ENCODE results near the gene SLC16A9.

Gene SLC16A9

DNA sequence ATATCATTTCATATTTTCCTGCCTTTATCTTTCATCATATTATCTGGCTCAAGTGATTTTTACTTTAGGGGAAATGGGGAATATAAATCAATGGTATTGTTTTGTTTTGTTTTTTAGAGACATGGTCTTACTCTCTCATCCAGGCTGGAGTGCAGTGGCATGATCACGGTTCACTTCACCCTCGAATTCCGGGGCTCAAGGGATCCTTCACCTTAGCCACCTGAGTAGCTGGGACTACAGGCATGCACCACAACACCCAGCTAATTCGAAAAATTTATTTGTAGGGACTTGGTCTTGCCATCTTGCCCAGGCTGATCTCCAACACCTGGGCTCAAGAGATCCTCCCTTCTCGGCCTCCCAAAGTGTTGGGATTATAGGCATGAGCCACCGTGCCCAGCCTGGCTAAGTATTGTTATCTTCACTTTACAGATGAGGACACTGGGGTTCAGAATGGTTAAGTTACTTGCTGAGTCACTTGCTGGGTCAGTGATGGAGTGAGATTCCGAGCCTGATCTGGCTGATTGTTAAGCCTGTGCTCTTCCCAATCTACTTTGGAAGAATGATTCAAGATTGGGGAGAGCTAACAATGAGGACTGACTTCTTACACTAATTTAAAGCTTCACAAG is 3.7 kb upstream of the SLC16A9 start:
- no peak for DNase-seq

DNA sequence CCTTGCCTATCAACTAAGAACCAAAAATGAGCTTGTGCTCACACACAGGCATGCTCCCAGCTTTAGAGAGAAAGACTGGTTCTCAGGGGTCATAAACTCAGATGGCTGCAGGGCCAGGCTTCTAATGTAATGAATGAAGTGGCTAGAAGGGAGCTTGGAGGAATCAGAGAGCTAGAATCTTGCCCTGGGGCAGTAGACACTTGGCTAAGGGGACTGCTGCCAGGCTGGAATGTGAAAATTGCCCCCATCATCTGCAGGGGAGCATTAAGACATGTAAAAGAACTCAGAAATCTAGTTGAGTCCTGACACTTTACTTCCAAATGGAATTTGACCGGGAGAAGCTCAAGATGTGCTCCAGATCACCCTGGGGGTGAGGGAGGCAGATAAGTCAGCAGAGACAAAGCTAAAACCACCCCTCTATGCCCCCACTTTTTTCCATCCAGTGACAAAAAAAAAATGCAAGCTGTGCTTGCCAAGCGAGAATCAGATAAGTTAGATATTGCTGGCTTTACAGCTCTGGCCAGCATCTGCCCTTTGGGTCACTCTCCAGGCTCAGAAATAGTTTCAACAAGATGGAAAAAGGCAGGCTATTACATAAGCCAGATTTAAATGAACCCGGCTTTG is 2.3 kb upstream of the SLC16A9 start:
- no peak for DNase-seq

DNA sequence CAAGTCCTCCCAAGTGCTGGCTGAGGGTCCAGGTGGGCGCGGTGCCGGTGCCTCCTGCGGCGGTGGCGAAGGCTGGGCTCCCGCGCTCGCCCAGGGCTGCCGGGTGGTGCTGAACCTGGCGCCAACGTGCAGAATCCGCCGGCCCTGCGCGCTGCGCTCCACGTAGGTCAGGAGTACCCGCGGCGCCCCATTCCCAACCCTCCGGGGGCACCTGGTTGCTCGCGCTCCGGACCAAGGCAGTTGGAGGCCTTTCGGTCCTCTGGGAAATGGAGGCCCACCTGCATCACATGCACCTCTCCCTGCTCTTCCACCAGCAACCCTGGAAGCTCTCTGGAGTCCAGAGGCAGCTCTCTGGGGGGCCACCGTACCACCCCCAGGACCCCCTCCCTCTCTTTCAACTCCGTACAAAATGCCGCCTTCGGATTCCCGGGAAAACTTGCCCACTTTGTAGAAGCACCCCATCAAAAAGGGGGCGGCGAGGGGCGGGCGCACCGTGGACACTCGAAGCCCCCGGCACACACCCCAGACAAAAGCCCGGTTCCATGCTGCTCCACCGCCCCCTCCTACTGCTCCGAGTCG is 745 bp downstream of the SLC16A9 start:
- DNase-seq = no peak

DNA sequence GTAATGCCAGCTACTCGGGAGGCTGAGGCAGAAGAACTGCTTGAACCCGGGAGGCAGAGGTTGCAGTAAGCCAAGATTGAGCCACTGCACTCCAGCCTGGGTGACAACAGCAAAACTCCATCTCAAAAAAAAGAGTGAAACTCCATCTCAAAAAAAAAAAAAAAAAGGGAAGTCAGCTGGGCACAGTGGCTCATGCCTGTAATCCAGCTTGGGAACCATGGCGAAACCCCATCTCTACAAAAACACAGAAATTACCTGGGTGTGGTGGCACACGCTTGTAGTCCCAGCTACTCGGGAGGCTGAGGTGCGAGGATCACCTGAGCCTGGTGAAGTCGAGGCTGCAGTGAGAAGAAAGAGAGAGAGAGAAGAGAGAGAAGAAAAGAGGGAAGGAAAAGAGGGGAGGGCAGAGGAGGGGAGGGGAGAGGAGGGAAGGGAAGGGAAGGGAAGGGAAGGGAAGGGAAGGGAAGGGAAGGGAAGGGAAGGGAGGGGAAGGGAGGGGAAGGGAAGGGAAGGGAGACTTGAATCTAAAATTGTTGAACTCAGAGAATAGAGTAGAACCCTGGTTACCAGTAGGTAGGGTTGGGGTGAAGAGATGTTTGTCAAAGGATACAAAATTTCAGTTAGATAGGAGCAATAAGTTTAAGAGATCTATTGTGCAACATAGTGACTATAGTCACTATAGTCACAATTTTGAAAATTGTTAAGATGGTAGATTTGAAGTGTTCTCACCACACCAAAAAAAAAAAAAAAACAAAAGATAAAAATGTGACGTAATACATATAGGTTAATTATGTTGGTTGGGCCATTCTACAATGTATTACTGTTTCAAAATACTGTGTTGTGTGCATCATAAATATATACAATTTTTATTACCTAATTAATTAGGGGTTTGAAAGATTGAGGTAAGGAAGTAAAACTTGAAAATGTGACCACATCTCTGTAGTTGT is 2.5 kb downstream of the SLC16A9 start:
- DNase-seq = no peak

DNA sequence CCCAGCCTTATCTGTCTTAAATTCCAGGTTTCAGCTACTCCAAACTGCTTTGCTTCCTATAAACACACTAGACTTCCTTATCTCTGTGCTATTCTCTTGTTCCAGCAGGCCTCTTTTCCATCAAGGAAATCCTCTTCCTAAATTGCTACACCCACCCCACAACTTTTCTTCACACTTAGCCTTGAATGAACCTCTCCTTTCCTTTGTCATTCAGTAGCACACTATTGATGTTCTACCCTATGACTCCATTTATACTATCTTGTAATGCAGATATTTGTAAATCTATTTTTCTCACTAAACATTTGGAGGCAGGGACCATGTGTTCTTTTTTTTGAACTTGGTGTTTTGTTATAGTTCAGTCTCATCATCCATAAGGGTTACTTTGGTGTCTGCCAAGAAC is 3.7 kb downstream of the SLC16A9 start:
- DNase-seq = no peak

DNA sequence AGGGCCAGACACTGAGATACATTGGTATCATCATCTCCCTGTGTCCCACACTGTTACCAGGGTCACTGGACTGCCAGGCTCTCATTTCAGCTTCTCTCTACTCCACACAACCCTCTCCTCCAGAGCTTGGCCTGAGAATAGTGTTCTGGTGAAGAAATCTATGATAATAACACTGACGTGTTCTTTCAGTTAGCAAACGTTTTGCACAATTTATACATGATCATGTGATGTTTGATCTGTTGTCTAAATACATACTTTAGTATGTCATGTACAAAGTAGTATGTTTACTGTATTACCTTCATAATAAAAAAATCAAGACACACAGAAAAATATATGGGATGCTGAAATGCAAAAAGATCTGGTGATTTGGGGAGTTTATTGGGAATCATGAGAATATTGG is 5.0 kb downstream of the SLC16A9 start:
- DNase-seq = no peak

GRCh38 chr10:59702347-59702746 is 7.3 kb downstream of the SLC16A9 start:
- no peak for DNase-seq

- DNase-seq = no peak
Measured at GRCh38 chr10:59700709-59701108, 8.9 kb downstream of the SLC16A9 start.

GRCh38 chr10:59698326-59698725 is 11.3 kb downstream of the SLC16A9 start:
- DNase-seq = no peak

DNA sequence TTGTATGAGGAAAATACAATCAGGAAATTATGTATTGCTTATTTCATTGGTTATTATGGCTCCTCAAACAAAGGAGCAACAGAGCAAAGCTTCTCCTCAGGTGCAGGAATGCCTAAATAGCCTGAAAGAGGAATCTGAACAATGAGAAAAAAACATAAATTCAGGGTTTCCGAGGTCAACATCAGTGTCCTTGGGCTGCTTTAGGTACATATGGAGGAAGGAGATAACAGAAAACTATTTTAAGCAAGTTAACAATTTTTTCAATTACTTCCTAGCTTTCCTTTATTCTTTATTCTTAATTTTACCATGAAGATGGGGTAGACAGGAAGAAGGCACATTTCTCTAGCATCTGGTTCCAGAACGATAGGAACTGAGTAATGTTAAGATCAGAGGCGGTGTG is 14.0 kb downstream of the SLC16A9 start:
- DNase-seq = no peak

DNA sequence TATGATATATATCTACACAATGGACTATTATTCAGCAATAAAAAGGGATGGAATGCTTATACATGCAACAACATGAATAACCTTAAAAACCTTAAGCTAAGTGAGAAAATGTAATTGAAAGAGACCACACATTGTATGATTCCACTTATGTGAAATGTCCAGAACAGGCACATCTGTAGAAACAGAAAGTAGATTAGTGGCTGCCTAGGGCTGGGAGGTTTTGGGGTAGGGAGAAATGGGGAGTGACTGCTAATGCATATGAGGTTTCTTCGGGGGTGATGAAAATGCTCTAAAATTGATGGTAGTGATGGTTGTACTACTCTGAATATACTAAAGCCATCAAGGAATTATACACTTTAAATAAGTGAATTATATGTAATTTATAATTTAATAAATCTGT is 14.7 kb downstream of the SLC16A9 start:
- no peak for DNase-seq

- DNase-seq = no peak
Measured at GRCh38 chr10:59692113-59692512, 17.5 kb downstream of the SLC16A9 start.

DNA sequence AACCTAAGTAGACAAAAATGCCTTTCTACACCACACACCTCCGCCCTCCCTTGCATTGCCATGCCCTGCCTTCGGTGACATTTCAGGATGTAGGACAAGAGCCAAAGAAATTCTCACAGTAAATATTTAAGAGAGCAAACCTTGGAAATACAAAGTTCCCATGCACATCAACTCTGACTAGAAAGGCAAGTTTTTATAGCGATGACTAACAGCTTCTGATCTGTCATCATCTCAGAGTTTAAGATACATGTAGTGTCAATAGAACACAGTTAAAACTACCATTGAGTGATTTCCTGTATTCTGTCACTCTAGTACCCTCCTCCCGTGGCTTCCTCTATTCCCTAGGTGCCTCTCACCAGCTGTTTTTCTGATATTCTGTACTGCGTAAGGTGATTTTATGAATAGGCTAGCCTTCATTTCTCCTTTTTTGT is 20.7 kb downstream of the SLC16A9 start:
- no peak for DNase-seq

DNA sequence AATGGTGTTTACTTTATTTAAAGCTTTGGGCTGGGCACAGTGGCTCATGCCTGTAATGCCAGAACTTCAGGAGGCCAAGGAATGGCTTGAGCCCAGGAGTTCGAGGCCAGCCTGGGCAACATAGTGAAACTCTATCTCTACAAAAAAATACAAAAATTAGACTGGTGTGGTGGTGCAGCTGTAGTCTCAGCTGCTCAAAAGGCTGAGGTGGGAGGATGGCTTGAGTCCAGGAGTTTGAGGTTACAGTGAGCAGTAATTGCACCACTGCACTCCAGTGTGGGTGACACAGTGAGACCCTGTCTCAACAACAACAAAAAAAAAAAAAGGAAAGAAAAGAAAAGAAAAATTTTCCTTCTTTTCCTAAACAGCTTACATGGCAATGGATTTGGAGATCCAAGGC is 22.0 kb downstream of the SLC16A9 start:
- no peak for DNase-seq

- DNase-seq = no peak
Measured at GRCh38 chr10:59684006-59684405, 25.6 kb downstream of the SLC16A9 start.

DNA sequence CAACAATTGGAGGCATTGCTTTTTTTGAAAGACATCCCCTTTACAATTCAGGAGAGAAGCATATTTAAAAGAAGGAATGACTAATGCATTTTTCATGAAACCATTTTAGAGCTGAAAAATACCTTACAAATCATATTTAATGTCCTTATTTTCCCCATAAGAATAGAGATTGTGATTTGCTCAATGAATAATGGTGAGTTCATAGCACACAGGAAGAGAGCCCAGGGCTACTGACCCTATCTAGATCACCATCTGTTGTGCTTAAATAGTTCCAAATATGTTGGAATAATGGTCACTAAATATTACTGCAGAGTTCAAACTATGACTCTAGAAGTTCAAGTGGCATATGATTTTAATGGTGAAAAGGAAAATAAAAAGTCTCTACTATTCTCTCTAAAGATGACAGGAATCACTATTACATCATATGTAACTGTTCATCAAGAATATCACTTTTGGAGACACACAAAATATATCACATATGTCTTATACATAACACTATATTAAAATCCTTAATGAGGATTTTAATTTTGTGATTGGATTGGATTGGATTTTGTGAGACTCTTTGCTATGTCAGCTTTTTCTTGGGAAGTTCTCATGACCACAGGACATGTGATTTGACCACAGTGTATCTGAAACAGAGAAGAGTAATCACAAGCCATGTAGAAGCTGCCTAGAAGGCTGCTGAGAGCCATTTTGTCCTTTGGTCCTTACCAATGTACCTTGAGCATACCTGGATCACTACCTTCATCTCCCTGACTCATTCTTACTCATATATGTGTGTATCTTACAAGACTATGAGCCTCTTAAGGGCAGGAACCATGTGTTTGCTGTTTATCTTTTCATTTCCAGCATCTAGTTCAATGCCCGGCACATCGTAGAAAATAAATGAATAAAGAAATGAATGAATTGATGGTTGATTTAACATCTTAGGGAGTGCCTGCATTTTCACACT is 26.4 kb downstream of the SLC16A9 start:
- no peak for DNase-seq

- DNase-seq = no peak
Measured at GRCh38 chr10:59680199-59680598, 29.5 kb downstream of the SLC16A9 start.

DNA sequence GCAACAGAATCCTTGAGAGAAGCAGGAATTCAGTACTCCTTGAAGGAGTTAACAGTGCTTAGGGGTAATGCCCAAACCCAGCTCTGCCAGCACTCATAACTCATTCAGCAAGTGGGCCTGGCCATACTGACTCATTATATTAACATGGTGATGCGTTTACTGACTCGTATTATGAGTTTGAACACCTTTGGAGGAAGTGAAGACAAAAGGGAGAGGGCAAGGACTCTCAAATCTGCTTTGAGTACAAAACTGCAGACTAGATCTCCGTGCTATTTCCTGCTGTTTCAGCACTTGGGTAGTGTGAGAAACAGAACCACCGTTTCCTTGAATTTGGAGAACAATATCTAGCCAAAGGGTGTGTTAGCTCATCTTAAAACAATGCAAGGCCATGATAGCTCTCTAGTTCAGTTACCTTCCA is 30.8 kb downstream of the SLC16A9 start:
- no peak for DNase-seq

DNA sequence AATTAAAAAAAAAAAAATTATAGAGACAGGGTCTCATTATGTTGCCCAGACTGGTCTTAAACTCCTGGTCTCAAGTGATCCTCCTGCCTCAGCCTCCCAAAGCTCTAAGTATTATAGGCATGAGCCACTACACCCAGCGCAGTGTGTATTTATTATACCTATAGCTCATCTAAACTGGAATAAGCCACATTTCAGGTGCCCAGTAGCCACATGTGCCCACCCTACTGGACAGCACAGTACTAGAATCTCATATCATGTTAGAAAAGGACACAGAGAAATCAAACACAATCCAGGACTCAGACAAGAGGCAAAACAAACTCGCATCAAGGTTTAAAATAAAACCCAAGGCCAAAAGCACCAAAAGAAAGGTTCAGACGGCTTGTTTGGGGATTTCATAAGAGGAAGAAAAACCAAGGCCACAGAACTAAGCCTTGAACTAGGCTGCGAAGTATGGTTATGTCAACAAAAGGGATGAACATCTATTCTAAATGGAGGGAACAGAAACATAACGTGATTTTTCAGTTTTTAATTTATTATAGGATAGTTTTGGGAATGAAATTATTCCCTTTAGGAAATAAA is 32.3 kb downstream of the SLC16A9 start:
- DNase-seq = no peak

GRCh38 chr10:59675812-59676211 is 33.8 kb downstream of the SLC16A9 start:
- DNase-seq = no peak

DNA sequence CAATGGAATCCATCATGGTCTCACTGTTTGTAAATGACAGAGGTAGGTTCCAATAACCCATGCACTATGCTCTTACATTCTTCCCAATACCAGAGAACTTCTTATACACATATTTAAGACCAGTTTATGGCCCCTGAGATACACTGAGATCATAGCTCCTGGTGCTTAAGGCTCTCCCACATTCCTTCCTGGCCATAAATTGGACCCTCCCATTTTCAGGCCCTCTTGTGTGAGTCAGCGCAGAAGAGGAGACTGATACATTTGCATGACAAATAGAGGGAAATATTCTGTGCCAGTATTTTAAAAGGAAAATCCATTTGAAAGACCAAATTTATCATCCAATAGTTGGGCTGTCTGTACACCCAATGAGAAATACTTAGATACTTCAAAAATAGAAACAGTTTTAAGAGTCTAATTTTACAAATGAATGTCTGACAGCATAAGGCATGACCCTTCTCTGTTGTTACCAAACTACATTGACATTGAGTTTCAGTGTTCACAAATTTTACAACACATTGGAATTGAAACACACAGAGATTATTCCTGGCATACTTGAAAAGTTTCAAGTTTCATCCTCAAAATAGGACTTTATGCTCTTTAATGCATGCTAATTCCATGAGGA is 35.3 kb downstream of the SLC16A9 start:
- no peak for DNase-seq
